Measurements from ENCODE around the gene FBLN1.

The FBLN1 gene

DNA sequence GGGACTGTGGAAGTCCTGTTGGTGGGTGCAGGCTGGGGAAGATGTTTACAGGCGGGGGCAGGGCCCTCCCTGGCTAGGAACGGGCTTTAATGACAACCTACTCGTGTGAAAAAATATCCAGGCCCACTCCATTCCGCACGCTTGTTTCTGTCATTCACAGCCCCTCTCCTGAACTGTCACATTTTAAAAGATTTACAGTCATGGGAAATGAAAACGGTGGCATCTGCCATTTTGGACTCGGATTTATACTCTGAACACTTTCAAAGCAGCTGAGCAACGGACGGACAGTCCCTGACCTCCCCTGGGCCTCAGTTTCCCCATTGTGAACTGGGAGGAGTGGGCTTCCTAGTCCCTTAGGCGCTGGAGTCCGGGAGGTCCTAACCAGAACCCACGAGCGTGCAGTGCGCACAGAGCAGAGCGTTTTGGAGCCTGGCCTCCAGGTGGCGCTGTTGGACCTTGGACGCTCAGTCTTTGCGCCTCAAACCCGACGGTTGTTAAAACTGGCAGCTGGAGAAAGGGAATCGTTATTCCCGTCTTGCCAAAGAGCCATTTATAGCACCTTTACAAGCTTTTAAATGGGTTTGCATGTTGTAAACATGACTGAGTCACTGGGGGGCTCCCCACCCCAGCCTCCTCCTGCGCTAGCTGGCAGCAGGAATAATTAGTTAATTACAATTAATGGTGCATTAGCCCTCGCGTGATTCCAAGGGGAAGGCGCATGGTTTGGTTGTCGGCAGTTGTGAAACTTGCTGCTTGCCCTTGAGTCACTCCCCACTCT is 75.3 kb downstream of the FBLN1 start:
- Histone ChIP-seq H3K4me3 (ENCODE audit: low read depth, low read length, poor library complexity, severe bottlenecking) (no peak overlapping the region), H3K36me3 (ENCODE audit: insufficient read depth, low read length) (no peaks in the 10 kb centered on the region), H3K9me2 (ENCODE audit: low read depth, low read length) (no peaks in the 10 kb centered on the region), H3K79me2 (ENCODE audit: insufficient read depth, low read length) (no peaks in the 10 kb centered on the region), H4K20me1 (ENCODE audit: insufficient read depth, low read length) (no peaks in the 10 kb centered on the region), H3K9ac (ENCODE audit: low read length) (peak overlapping the region; percentile 13; the same call in 1 of the 2 replicates), H3K4me2 (ENCODE audit: low read length) (no peak overlapping the region), H2AFZ (ENCODE audit: low read length) (no peak overlapping the region), H3K27me3 (ENCODE audit: insufficient read depth, low read length) (no peaks in the 10 kb centered on the region), H3K9me3 (ENCODE audit: low read length) (no peaks in the 10 kb centered on the region), H3F3A (ENCODE audit: insufficient read depth, low read length) (no peaks in the 10 kb centered on the region), H3K27ac (ENCODE audit: low read depth, low read length, poor library complexity, severe bottlenecking) (peak overlapping the region; percentile 54), H3K4me1 (ENCODE audit: insufficient read depth, low read length, severe bottlenecking) (peaks cover 88% of the 10 kb centered on the region)
- TF ChIP-seq EZH2 (IDR thresholded peaks at IDR 0.05; ENCODE audit: borderline replicate concordance, low read length) (no peak), CTCF (IDR thresholded peaks at IDR 0.05; ENCODE audit: low read length) (peak; percentile 96)

- Histone ChIP-seq H3K9ac (ENCODE audit: low read length) (no peak overlapping the region), H3K9me2 (ENCODE audit: low read depth, low read length) (no peaks in the 10 kb centered on the region), H3F3A (ENCODE audit: insufficient read depth, low read length) (no peaks in the 10 kb centered on the region), H4K20me1 (ENCODE audit: insufficient read depth, low read length) (no peaks in the 10 kb centered on the region), H3K4me2 (ENCODE audit: low read length) (no peak overlapping the region), H3K27me3 (ENCODE audit: insufficient read depth, low read length) (no peaks in the 10 kb centered on the region), H2AFZ (ENCODE audit: low read length) (no peak overlapping the region), H3K4me3 (ENCODE audit: low read depth, low read length, poor library complexity, severe bottlenecking) (no peak overlapping the region), H3K9me3 (ENCODE audit: low read length) (no peaks in the 10 kb centered on the region), H3K4me1 (ENCODE audit: insufficient read depth, low read length, severe bottlenecking) (peaks cover 93% of the 10 kb centered on the region), H3K27ac (ENCODE audit: low read depth, low read length, poor library complexity, severe bottlenecking) (no peak overlapping the region), H3K36me3 (ENCODE audit: insufficient read depth, low read length) (no peaks in the 10 kb centered on the region), H3K79me2 (ENCODE audit: insufficient read depth, low read length) (no peaks in the 10 kb centered on the region)
- no peak for TF ChIP-seq CTCF (IDR thresholded peaks at IDR 0.05; ENCODE audit: low read length)
- TF ChIP-seq EZH2 (IDR thresholded peaks at IDR 0.05; ENCODE audit: borderline replicate concordance, low read length): no peak
Observed at GRCh38 chr22:45578524-45579147, 76.0 kb downstream of the FBLN1 start.

DNA sequence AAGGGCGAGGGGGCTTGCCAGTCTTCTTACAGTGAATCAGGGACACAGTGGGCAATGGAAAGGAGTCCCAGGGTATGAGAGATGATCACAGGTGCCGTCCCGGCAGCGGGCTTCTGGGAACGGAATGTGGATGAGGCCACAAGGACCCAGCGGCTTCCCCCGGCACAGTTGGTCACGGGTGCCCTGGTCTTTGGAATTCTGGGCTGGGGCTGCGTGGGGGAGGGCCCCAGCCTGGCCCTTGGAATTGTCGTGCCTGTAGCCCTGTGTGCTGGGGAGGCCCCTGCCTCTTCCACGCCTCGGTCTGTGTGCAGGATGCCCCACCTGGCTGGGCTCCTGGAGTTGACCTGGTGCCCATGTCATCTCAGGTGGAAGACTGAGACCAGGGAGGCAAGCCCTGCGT is 76.6 kb downstream of the FBLN1 start:
- no peak for TF ChIP-seq CTCF (IDR thresholded peaks at IDR 0.05; ENCODE audit: low read length)
- TF ChIP-seq EZH2 (IDR thresholded peaks at IDR 0.05; ENCODE audit: borderline replicate concordance, low read length): no peak
- Histone ChIP-seq H3K9me2 (ENCODE audit: low read depth, low read length) (no peaks in the 10 kb centered on the region), H3K27me3 (ENCODE audit: insufficient read depth, low read length) (no peaks in the 10 kb centered on the region), H3K27ac (ENCODE audit: low read depth, low read length, poor library complexity, severe bottlenecking) (no peak overlapping the region), H3K79me2 (ENCODE audit: insufficient read depth, low read length) (no peaks in the 10 kb centered on the region), H3K4me3 (ENCODE audit: low read depth, low read length, poor library complexity, severe bottlenecking) (no peak overlapping the region), H3F3A (ENCODE audit: insufficient read depth, low read length) (no peaks in the 10 kb centered on the region), H3K9ac (ENCODE audit: low read length) (no peak overlapping the region), H3K9me3 (ENCODE audit: low read length) (no peaks in the 10 kb centered on the region), H4K20me1 (ENCODE audit: insufficient read depth, low read length) (no peaks in the 10 kb centered on the region), H2AFZ (ENCODE audit: low read length) (no peak overlapping the region), H3K4me1 (ENCODE audit: insufficient read depth, low read length, severe bottlenecking) (peaks cover 93% of the 10 kb centered on the region), H3K4me2 (ENCODE audit: low read length) (no peak overlapping the region), H3K36me3 (ENCODE audit: insufficient read depth, low read length) (no peaks in the 10 kb centered on the region)

All from OCI-LY1 (cell line).